Measurements from ENCODE around the gene JAML.

Gene JAML

GRCh38 chr11:118163494-118163893 lies 61.3 kb downstream of the JAML start:
- no peak for DNase-seq

DNA sequence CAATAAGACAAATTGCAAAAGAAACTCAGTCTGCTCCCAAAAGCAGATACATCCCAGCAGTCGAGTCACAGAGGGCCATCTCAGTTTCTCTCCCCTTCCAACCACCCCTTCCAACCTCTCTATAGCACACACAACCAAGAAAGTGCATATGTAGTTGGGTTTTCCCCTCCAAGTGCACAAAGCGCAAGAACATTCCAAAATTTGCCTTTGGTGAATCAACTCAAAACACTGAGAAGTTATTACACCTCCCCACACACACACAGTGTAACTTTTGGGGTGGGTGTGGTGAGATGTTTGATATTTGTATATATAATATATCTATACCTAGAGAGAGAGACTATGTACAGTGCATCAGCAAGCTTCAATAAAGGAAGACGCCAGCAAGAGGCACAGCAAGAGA lies 62.0 kb downstream of the JAML start:
- no peak for DNase-seq

DNA sequence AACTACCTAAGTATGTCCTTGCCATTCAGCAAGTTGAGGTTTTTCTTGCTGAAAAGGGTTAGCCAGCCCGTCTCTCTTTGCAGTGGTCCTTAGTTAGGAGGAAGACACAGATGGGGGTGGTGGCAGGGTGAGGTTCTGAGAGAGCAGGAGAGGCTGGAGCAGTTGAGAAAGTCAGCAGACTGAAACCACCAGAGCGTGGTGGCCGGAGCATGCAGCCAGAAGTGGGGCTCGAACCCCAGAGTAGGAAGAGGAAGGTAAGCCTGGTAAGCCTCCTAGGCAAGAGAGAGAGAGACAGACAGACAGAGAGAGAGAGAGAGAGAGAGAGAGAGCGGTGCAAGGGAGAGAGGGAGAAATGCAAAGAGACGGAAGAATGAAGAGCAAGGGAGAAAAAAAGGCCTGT lies 63.0 kb downstream of the JAML start:
- DNase-seq: no peak

DNA sequence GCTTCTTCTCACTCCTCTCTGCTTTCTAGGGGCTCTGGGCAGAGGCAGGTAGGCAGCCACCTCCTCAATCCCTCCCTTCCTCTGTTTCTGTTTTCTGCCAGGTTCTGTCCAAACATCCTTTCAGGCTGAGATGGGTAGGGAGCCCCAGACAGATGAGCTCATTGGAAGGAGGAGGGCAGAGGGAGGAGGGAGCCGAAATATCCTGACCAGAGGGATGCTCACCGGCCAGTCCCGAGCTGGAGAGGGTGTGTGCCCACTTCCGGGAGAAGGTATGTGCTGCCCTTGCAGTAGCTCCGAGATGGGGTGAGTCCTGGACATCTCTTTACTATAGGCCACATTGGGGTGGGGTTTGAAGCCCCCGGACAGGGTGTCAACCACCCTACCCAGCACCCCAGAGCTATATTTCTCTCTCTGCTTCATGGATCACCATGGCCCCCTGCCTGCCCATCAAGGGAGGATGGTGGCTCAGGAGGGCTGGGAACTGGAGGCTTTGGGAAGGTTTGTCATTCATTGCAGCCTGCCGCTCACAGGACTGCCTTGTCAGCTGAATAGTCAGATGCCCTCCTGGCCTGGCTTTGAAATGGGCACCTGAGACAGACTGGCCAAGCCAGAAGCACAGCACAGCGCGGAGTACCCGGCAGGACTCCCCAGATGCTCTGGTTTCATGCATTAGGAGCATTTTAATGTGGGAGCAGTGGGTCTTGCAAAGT lies 67.5 kb downstream of the JAML start:
- no peak for DNase-seq

- DNase-seq: peak in 1 of 2 donors; percentile 21
These were observed 68.2 kb downstream of the JAML start for GRCh38 chr11:118156531-118157185.

DNA sequence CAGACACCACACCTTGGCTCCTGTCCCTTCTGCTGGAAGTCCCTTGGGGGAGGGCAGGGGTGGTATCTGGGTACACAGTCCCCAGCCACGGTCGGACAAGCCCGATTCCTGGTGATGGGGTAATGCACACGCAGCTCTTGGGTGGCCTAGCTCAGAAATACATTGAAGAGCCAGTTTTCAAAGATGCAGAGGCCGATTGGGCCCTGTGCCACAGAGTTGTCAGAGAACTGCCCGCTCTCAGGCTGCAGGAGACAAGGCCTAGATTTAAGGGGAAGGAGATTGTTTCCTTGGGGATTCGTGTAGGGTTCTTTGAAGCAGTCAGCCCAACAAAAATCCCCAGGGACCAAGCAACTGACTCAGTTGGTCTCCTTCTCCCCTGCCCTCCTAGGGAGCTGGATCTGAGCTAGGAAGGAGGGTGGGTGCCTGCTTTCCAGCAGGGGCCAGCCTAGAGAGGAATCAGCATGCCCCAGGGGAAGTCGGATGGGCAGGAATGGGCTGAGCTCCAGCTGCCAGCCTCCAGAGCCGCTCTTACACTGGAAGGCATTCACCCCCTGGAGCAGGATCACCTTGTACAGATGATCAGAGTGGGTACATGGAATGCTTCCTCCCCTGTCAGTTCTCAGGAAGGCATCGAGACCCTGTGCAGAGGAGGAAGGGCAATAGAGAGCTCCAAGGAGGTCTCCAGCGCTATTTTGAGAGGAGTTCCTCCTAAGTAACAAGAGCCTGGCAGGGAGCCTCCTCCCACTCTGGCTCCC lies 68.9 kb downstream of the JAML start:
- DNase-seq: no peak

GRCh38 chr11:118154641-118155040 lies 70.2 kb downstream of the JAML start:
- DNase-seq: no peak

DNA sequence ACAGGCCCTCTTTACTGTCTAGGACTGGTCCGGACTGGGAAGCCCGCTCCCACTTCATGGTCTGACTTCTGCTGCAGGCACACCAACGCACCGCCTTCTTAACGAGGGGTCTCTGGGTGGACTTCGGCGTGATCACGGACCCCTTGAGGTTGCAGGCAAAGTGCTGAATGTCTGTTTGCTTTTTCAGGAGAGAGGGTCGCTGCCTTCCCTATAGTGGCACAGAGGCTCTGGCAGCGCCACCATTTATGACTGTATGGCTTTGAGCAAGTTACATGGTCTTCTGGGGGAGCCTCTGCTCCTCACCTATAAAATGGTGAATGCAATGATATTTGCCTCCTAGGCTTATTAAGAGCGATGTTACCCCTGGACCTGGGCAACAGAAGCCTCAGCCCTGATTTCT lies 70.8 kb downstream of the JAML start:
- no peak for DNase-seq

GRCh38 chr11:118153516-118153915 lies 71.3 kb downstream of the JAML start:
- DNase-seq: no peak

- DNase-seq: peak in 1 of 2 donors; percentile 37
These were observed 72.0 kb downstream of the JAML start, which contains the start of gene SCN4B for GRCh38 chr11:118152552-118153471. Gene SCN4B, minus strand, starts transcription at chr11:118152823. Its CDS starts 150 bp downstream, at chr11:118152673.

DNA sequence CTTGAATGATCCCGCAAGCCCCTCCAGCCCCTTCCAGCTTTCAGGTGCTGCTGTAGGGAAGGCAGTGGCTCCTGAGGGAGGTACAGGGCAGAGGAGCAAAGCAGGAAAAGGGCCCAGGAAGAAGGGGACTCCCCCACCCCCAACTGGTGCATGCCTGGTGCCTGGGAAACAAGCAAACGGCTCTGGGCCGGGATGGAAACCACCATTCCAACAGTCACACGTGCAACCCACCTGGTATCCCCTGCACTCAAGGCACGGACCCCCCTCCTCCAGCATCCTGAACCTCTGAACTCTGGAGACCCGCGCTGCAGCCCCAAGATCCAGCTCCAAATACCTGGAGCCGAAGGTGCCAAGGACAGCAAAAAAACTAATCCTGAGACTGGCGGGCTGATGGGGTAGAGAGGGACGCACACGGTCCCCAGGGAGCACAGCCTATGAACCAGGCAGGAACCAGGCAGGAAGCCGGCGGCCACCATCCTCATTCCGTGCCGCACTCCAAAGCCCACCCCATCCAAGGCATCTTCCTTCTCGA lies 72.7 kb downstream of the JAML start:
- DNase-seq: no peak

GRCh38 chr11:118151431-118151830 lies 73.4 kb downstream of the JAML start:
- DNase-seq: no peak

DNA sequence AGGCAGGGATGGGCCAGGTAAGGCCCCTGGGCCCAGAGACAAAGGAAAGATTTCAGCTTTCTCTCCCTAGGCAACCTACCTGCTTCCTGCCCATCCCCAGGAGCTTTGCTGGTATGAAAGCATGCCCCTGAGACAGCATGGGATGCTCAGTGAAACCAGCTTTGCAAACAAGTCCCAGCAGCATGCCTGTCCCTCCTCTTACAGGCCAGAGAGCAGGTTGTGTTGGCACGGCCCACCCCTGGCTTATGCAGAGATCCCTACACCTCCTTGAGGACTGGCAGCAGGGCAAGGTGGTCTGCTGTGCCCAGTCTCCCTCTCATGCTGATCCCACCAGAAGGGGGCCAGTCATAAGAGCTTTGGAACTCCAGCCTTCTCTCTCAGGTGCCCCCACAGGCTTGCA lies 75.3 kb downstream of the JAML start:
- DNase-seq: no peak

- no peak for DNase-seq
These were observed 76.0 kb downstream of the JAML start for GRCh38 chr11:118148856-118149255.

DNA sequence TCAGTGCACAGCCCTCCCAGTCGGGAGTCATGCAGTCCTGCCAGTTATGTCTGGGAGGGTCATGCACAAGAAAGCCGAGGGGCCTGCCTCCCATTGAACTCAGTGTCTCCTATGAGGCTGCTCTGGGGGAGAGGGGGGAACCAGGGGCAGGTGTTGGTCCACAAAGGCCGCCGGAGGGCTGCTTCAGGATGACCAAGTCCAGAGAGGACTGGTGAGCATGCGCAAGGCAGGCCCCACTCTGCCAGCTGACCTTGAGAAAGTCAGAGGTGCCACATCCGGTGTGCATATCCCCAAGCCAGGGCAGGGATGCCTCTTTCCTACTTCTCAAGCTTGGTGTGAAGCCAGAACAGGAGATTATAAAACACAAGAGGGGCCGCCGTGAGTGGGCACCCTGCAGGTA lies 76.6 kb downstream of the JAML start:
- no peak for DNase-seq

- DNase-seq: no peak
These were observed 77.3 kb downstream of the JAML start for GRCh38 chr11:118147502-118147901.

- no peak for DNase-seq
These were observed 78.3 kb downstream of the JAML start for GRCh38 chr11:118146554-118146953.

GRCh38 chr11:118145285-118146227 lies 79.3 kb downstream of the JAML start:
- DNase-seq: peak; percentile 93 to 94

- DNase-seq: no peak
These were observed 80.2 kb downstream of the JAML start for GRCh38 chr11:118144301-118145268.
